K562 (cell line): ENCODE data around the gene DNAJC12. TPM values are rescaled to one million over a fixed set of nuclear protein-coding genes. Genes with fewer than 3 reads are reported as not detected.
A peak's percentile ranks its signal among the peaks of the same experiment; 100 is the strongest.

Experiments used
- ATAC-seq: fragments of 200-7000 bp; cut with Tn5 transposase; 3 replicates; pipeline ENCODE4 v1.9.1; 2020; ENCODE audit warnings: moderate library complexity
- BruUV-seq: library from RNA; stranded (reverse); fragments of 400-500 nt; replicated peaks from 2 replicates; lab custom pipeline; 2021; lab: Mats Ljungman, UMichigan
- CTCF ChIA-PET: fragments of 300-600 bp; formaldehyde crosslinking; extraction: SDS; loops from one replicate; lab custom pipeline; 2021; ENCODE audit warnings: low intra/inter-chr PET ratio; lab: Yijun Ruan, JAX
- POLR2A ChIA-PET: fragments of 300-600, 350-650 bp; sonication (Branson Sonifier 250); formaldehyde crosslinking; extraction: SDS; loops from one replicate; lab custom pipeline; 2021; ENCODE audit warnings: antibody characterized with exemption, inconsistent platforms; lab: Yijun Ruan, JAX
- DNase-seq, 4 experiments: peaks; one replicate each; pipeline versions ENCODE4 v3.0.0 to v3.0.0-alpha.2; 2011 to 2018; ENCODE audit warnings: low spot score in 3 of 4, mixed read lengths in 3 of 4; ENCODE audit errors: extremely low read depth in 1 of 4
- FAIRE-seq: peaks from 2 replicates; lab custom pipeline; 2011; peaks lifted over from hg19 to GRCh38; lab: Jason Lieb, UNC
- H2AFZ ChIP-seq: 2 replicates; pipeline ENCODE4 v1.6.0; 2011; ENCODE audit warnings: low read depth, low read length, control low read depth, inconsistent platforms
- H3K27ac ChIP-seq: fragments of 200-600 bp; 3 replicates; pipeline ENCODE4 v1.8.0; 2011; ENCODE audit warnings: low read depth, mild to moderate bottlenecking, control low read depth, inconsistent platforms, low read length, moderate library complexity, mixed read lengths; ENCODE audit errors: extremely low read depth
- H3K27me3 ChIP-seq, 2 experiments: fragments of 300-600 bp in 1 of 2; 2 replicates in 1 of 2; 3 replicates in 1 of 2; pipeline versions ENCODE4 v1.6.0 to v1.8.0; 2011; ENCODE audit warnings: inconsistent platforms in 2 of 2, low read length in 2 of 2, mild to moderate bottlenecking in 1 of 2, mixed read lengths in 1 of 2, moderate library complexity in 1 of 2; ENCODE audit not compliant: control insufficient read depth in 2 of 2, insufficient read depth in 2 of 2
- H3K36me3 ChIP-seq: fragments of 300-600 bp; 3 replicates; pipeline ENCODE4 v1.8.0; 2011; ENCODE audit warnings: mild to moderate bottlenecking, low read length, inconsistent platforms; ENCODE audit not compliant: control insufficient read depth, insufficient read depth
- H3K4me1 ChIP-seq, 2 experiments: fragments of 200-600 bp in 1 of 2; replicated peaks in 1 of 2; 2 replicates in 1 of 2; 3 replicates in 1 of 2; pipeline versions ENCODE4 v1.5.1 to v1.8.0; 2011; ENCODE audit warnings: inconsistent platforms in 2 of 2, low read length in 2 of 2, mild to moderate bottlenecking in 1 of 2, mixed read lengths in 1 of 2, moderate library complexity in 1 of 2; ENCODE audit not compliant: control insufficient read depth in 2 of 2, insufficient read depth in 2 of 2
- H3K4me2 ChIP-seq: 2 replicates; pipeline ENCODE4 v1.6.1; 2011; ENCODE audit warnings: low read length, control low read depth, inconsistent platforms, mixed read lengths; ENCODE audit not compliant: insufficient read depth
- H3K4me3 ChIP-seq: fragments of 200-600 bp; sonication (generic), shearing (Covaris generic); 2 replicates; pipeline ENCODE4 v1.5.1; 2016; ENCODE audit warnings: control low read depth, inconsistent platforms
- H3K79me2 ChIP-seq: fragments of 200-600 bp; 3 replicates; pipeline ENCODE4 v1.8.0; 2011; ENCODE audit warnings: low read length, inconsistent platforms; ENCODE audit not compliant: control insufficient read depth, insufficient read depth
- H3K9ac ChIP-seq, 2 experiments: 2 replicates each; pipeline versions ENCODE4 v1.6.0 to v1.6.1; 2011; ENCODE audit warnings: low read depth in 2 of 2, low read length in 2 of 2, control low read depth in 1 of 2, inconsistent platforms in 1 of 2, mild to moderate bottlenecking in 1 of 2, mixed read lengths in 1 of 2; ENCODE audit not compliant: insufficient read depth in 1 of 2
- H3K9me1 ChIP-seq: one replicate; pipeline ENCODE4 v1.6.0; 2011; ENCODE audit warnings: inconsistent platforms, mild to moderate bottlenecking, low read length, moderate library complexity; ENCODE audit not compliant: control insufficient read depth, insufficient read depth
- H3K9me3 ChIP-seq: replicated peaks from 2 replicates; pipeline ENCODE4 v1.5.1; 2011; ENCODE audit warnings: low read depth, low read length, inconsistent platforms; ENCODE audit not compliant: control insufficient read depth, insufficient read depth
- H4K20me1 ChIP-seq: replicated peaks from 2 replicates; pipeline ENCODE4 v1.6.1; 2011; ENCODE audit warnings: low read length, inconsistent platforms, mixed read lengths; ENCODE audit not compliant: control insufficient read depth, insufficient read depth
- BRF1 ChIP-seq: IDR thresholded peaks from 3 replicates; pipeline ENCODE4 v1.6.1; 2011; ENCODE audit warnings: borderline replicate concordance, mild to moderate bottlenecking; ENCODE audit not compliant: insufficient read length; ENCODE audit errors: extremely low read depth
- CBFA2T3 ChIP-seq: fragments of 450-650 bp; IDR thresholded peaks from 2 replicates; pipeline ENCODE4 v1.6.1; 2017
- CBX3 ChIP-seq, 2 experiments: IDR thresholded peaks; 1 replicate in 1 of 2; 2 replicates in 1 of 2; pipeline ENCODE4 v1.6.1; 2012; ENCODE audit warnings: inconsistent platforms in 2 of 2, low read length in 2 of 2, borderline replicate concordance in 1 of 2, control low read depth in 1 of 2
- CREB3 ChIP-seq: fragments of 450-650 bp; conservative IDR thresholded peaks from 2 replicates; pipeline ENCODE4 v1.6.1; 2016; ENCODE audit warnings: missing genetic modification characterization, low read depth, mild to moderate bottlenecking, missing compliant biosample characterization, moderate library complexity
- DIDO1 ChIP-seq: fragments of 450-650 bp; IDR thresholded peaks from 2 replicates; pipeline ENCODE4 v1.6.1; 2016; ENCODE audit warnings: low read depth, missing biosample characterization, missing genetic modification characterization
- E2F3 ChIP-seq: fragments of 250-450 bp; sonication (Bioruptor Pico); IDR thresholded peaks from 2 replicates; pipeline ENCODE4 v1.4.0; 2020; ENCODE audit warnings: mild to moderate bottlenecking
- HBP1 ChIP-seq: fragments of 450-650 bp; formaldehyde crosslinking; IDR thresholded peaks from 2 replicates; pipeline ENCODE4 v1.4.0; 2022; ENCODE audit warnings: missing genetic modification characterization
- HMG20B ChIP-seq: fragments of 250-450 bp; sonication (Bioruptor Pico); IDR thresholded peaks from 2 replicates; pipeline ENCODE4 v1.5.0; 2021; ENCODE audit warnings: mild to moderate bottlenecking
- KAT2B ChIP-seq: IDR thresholded peaks from one replicate; pipeline ENCODE4 v1.6.1; 2012; ENCODE audit warnings: low read depth, mild to moderate bottlenecking, control low read depth, inconsistent platforms, low read length, moderate library complexity
- MBD1 ChIP-seq: fragments of 250-450 bp; sonication (Bioruptor Pico); IDR thresholded peaks from 2 replicates; pipeline ENCODE4 v1.8.0; 2022; ENCODE audit warnings: inconsistent platforms
- MEF2D ChIP-seq: conservative IDR thresholded peaks from 2 replicates; pipeline ENCODE4 v1.6.1; 2016; ENCODE audit warnings: low read depth, missing genetic modification characterization, missing compliant biosample characterization
- PBX2 ChIP-seq, 2 experiments: IDR thresholded peaks in 1 of 2; conservative IDR thresholded peaks in 1 of 2; 2 replicates each; pipeline ENCODE4 v1.6.1; 2016; ENCODE audit warnings: low read depth in 2 of 2, mild to moderate bottlenecking in 1 of 2, missing compliant biosample characterization in 1 of 2, missing genetic modification characterization in 1 of 2, moderate library complexity in 1 of 2
- TAF7 ChIP-seq: fragments of 450-650 bp; IDR thresholded peaks from 2 replicates; pipeline ENCODE4 v1.6.1; 2016; ENCODE audit warnings: missing genetic modification characterization, missing compliant biosample characterization
- ZNF174 ChIP-seq: fragments of 250-450 bp; sonication (Bioruptor Pico); IDR thresholded peaks from 2 replicates; pipeline ENCODE4 v1.4.0; 2020; ENCODE audit warnings: mild to moderate bottlenecking
- ZNF282 ChIP-seq: sonication (generic); formaldehyde crosslinking; IDR thresholded peaks from 2 replicates; pipeline ENCODE4 v1.8.1; 2023; ENCODE audit warnings: missing genetic modification reagents
- ZNF3 ChIP-seq: fragments of 250-450 bp; sonication (Bioruptor Pico); IDR thresholded peaks from 2 replicates; pipeline ENCODE4 v1.5.0; 2021; ENCODE audit warnings: mild to moderate bottlenecking, moderate library complexity
- ZNF408 ChIP-seq: fragments of 250-450 bp; sonication (Bioruptor Pico); IDR thresholded peaks from 2 replicates; pipeline ENCODE4 v1.4.0; 2020; ENCODE audit warnings: low read depth, mild to moderate bottlenecking, moderate library complexity
- WGBS: fragments of 100-300 bp; shearing (Covaris generic); methylation state at CpG from one replicate; pipeline ENCODE4 v1.1.6; 2016; ENCODE audit warnings: low coverage, mixed read lengths; ENCODE audit not compliant: insufficient coverage; ENCODE audit errors: missing lambda C conversion rate; 5-methylcytosine and 5-hydroxymethylcytosine counted together
- in situ Hi-C: fragments of 300-500 bp; cut with MboI; formaldehyde crosslinking; loops from 4 replicates; pipeline ENCODE4 v1.15.0; 2018; ENCODE audit warnings: inconsistent platforms, mixed read lengths
- intact Hi-C: fragments of 100-400 bp; cut with micrococcal nuclease; formaldehyde crosslinking; loops from 2 replicates; pipeline ENCODE4 v1.14.2; 2022
- polyA plus RNA-seq, 8 experiments: library from polyadenylated mRNA; depleted of rRNA in 4 of 8; stranded (reverse) in 5 of 8; unstranded in 3 of 8; fragments of >200 nt; fragmentation: Nextera tagmentation in 2 of 8; fragmentation: Illumina TruSeq in 1 of 8; extraction: Ambion mirVana in 2 of 8; extraction: Trizol in 1 of 8; gene quantifications; 2 replicates each; pipeline versions ENCODE4 v1.2.1 to v1.2.3, GENCODE V29; 2011 to 2014; ENCODE audit warnings: inconsistent platforms in 1 of 8, missing spikeins in 1 of 8
- total RNA-seq, 7 experiments: library from RNA; depleted of rRNA in 6 of 7; stranded (reverse); fragments of >200 nt in 6 of 7; fragmentation: Illumina TruSeq in 2 of 7; extraction: Trizol in 2 of 7; gene quantifications; 2 replicates each; pipeline versions ENCODE4 v1.2.1 to v1.2.3, GENCODE V29; 2011 to 2021; ENCODE audit warnings: low replicate concordance in 1 of 7

DNAJC12 gene
- total and polyA plus RNA-seq, 9 of the 15 experiments (the other 6 are each of a cell fraction or from before 2014, with no cell fraction given): 7.4 to 95.9 (median 68.5) TPM

- H3K36me3 ChIP-seq: peaks cover 7% of the 10 kb centered on the region; the same call in 2 of the 3 replicates
- TSS peak; percentile 8 for BruUV-seq
- H4K20me1 ChIP-seq: no peaks in the 10 kb centered on the region
- CTCF ChIA-PET: no interaction called here
- ATAC-seq (no peak), DNase-seq (no peak), FAIRE-seq (no peak)
- H3K27ac ChIP-seq: no peak overlapping the region
- no peak overlapping the region for H3K4me3 ChIP-seq
- in situ Hi-C loops: no loop called here
- WGBS: 60% methylated on average over 2 of the region's 2 CpGs
- H3K9ac ChIP-seq: no peak overlapping the region
- no peaks in the 10 kb centered on the region for H3K9me1 ChIP-seq
- H3K4me1 ChIP-seq: no peaks in the 10 kb centered on the region
- H2AFZ ChIP-seq: no peak overlapping the region
- no peaks in the 10 kb centered on the region for H3K79me2 ChIP-seq
- H3K4me2 ChIP-seq: no peak overlapping the region
- POLR2A ChIA-PET: no interaction called here
- H3K9me3 ChIP-seq: no peaks in the 10 kb centered on the region
- no peaks in the 10 kb centered on the region for H3K27me3 ChIP-seq
- intact Hi-C loops: no loop called here
- no peak for TF ChIP-seq E2F3 (CRISPR knock-in tag)
- no peak for TF ChIP-seq MEF2D (tag)
- TF ChIP-seq DIDO1 (tag): no peak
- no peak for TF ChIP-seq BRF1
- no peak for TF ChIP-seq TAF7
- TF ChIP-seq ZNF3 (CRISPR knock-in tag): no peak
- no peak for TF ChIP-seq ZNF408
- no peak for TF ChIP-seq PBX2 (CRISPR knock-in tag; IDR thresholded peaks at IDR 0.05; ENCODE audit: low read depth)
- no peak for TF ChIP-seq PBX2 (tag; conservative IDR thresholded peaks at IDR 0.05; ENCODE audit: low read depth)
- no peak for TF ChIP-seq MBD1 (CRISPR knock-in tag)
- no peak for TF ChIP-seq CBX3 (IDR thresholded peaks at IDR 0.05; ENCODE audit: borderline replicate concordance in 1 of 2, low read length in 2 of 2)
- no peak for TF ChIP-seq CREB3
- no peak for TF ChIP-seq ZNF174 (CRISPR knock-in tag)
- no peak for TF ChIP-seq HBP1 (CRISPR knock-in tag)
- no peak for TF ChIP-seq KAT2B
- no peak for TF ChIP-seq ZNF282 (CRISPR knock-in tag)
- TF ChIP-seq HMG20B (CRISPR knock-in tag): no peak
- no peak for TF ChIP-seq CBFA2T3
These were observed 28.9 kb downstream of the DNAJC12 start for GRCh38 chr10:67809107-67809506.
